Thoracic aorta (tissue), 2 donors: ENCODE results near the gene FAM186B. TPM values are rescaled to one million over a fixed set of nuclear protein-coding genes. Genes with fewer than 3 reads are reported as not detected.

Source experiments
- ATAC-seq: fragments of 150-250 bp; one replicate; pipeline ENCODE4 v1.8.0; 2017; ENCODE audit warnings: low read depth; ENCODE audit not compliant: insufficient number of reproducible peaks, low FRiP score
- DNase-seq: peaks from one replicate; pipeline ENCODE4 v3.0.0-alpha.2; 2020; ENCODE audit warnings: low spot score
- H3K27ac ChIP-seq, 2 donors: fragments of 200-600 bp; sonication (generic); 1 replicate in 1 of 2; 2 replicates in 1 of 2; pipeline ENCODE4 v1.5.1; 2016; ENCODE audit warnings: mild to moderate bottlenecking in 2 of 2, moderate library complexity in 2 of 2
- H3K27me3 ChIP-seq: fragments of 200-600 bp; sonication (generic); replicated peaks from 2 replicates; pipeline ENCODE4 v1.6.0; 2016; ENCODE audit warnings: mild to moderate bottlenecking; ENCODE audit not compliant: insufficient read depth
- H3K36me3 ChIP-seq: fragments of 200-600 bp; sonication (generic); one replicate; pipeline ENCODE4 v1.5.1; 2016
- H3K4me1 ChIP-seq, 2 donors: fragments of 200-600 bp; sonication (generic); 1 replicate in 1 of 2; 2 replicates in 1 of 2; pipeline versions ENCODE4 v1.5.1 to v1.6.0; 2016; ENCODE audit warnings: low read depth in 2 of 2, mild to moderate bottlenecking in 1 of 2; ENCODE audit not compliant: control insufficient read depth in 1 of 2
- H3K4me3 ChIP-seq: fragments of 200-600 bp; sonication (generic); 2 replicates; pipeline ENCODE4 v1.5.1; 2016; ENCODE audit warnings: mild to moderate bottlenecking
- H3K9me3 ChIP-seq: fragments of 200-600 bp; sonication (generic); 2 replicates; pipeline ENCODE4 v1.5.1; 2016
- total RNA-seq, 2 donors: library from RNA; depleted of rRNA; stranded (reverse); fragments of >200 nt; gene quantifications; one replicate each; pipeline versions ENCODE4 v1.1.0 to v1.2.3, GENCODE V29; 2016
- TF ChIP-seq, protein P1 (sequence below): fragments of 200-600 bp; sonication (generic); IDR thresholded peaks from one replicate; pipeline ENCODE4 v1.5.1; 2019; ENCODE audit warnings: antibody characterized with exemption

The FAM186B gene
- total RNA-seq, 2 donors from 2014 or later: 0.42 to 0.54 TPM

DNA sequence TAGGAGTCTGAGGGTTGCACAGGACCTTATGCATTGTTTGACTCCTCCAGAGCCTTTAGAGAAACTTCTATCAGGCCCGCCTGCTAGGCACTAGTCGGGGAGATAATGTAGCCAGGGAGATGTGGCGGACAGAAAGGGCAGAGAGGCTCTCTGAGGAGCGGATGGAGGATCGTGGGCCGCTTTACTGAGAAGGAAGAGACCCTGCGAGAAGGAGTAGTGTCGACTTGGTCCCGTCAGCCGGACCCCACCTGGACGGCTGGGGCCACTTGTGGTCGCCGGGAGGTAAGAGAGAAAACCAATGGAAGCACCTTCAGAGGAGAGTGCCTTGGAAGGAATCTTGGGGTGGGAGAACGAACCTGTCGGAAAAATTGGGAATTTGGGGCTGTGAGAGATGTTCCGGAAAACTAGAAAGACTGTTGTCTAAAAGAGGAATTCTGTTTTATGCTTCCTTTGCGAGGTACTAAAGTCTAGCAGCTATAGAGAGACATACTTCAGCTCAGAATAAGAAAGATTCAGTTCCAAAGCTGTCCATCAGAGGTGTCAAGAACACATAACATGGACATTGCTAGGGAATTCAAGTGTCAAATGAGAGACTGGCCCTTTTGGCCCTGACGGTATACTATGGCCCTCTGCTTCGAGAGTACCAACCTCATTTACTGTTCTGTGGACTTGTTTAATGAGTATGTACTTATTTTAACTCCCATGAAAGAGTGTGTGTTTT lies 36.8 kb downstream of the FAM186B start:
- peaks cover 11% of the 10 kb centered on the region for H3K36me3 ChIP-seq
- H3K27ac ChIP-seq: peak overlapping the region; percentile 70 to 80
- ATAC-seq (no peak), DNase-seq (no peak)
- TF ChIP-seq, protein P1, sequence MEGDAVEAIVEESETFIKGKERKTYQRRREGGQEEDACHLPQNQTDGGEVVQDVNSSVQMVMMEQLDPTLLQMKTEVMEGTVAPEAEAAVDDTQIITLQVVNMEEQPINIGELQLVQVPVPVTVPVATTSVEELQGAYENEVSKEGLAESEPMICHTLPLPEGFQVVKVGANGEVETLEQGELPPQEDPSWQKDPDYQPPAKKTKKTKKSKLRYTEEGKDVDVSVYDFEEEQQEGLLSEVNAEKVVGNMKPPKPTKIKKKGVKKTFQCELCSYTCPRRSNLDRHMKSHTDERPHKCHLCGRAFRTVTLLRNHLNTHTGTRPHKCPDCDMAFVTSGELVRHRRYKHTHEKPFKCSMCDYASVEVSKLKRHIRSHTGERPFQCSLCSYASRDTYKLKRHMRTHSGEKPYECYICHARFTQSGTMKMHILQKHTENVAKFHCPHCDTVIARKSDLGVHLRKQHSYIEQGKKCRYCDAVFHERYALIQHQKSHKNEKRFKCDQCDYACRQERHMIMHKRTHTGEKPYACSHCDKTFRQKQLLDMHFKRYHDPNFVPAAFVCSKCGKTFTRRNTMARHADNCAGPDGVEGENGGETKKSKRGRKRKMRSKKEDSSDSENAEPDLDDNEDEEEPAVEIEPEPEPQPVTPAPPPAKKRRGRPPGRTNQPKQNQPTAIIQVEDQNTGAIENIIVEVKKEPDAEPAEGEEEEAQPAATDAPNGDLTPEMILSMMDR: no peak
- peak overlapping the region; percentile 95 for H3K4me3 ChIP-seq
- peaks cover 12 to 24% of the 10 kb centered on the region in 2 donors for H3K4me1 ChIP-seq
- no peaks in the 10 kb centered on the region for H3K27me3 ChIP-seq
- no peaks in the 10 kb centered on the region for H3K9me3 ChIP-seq

DNA sequence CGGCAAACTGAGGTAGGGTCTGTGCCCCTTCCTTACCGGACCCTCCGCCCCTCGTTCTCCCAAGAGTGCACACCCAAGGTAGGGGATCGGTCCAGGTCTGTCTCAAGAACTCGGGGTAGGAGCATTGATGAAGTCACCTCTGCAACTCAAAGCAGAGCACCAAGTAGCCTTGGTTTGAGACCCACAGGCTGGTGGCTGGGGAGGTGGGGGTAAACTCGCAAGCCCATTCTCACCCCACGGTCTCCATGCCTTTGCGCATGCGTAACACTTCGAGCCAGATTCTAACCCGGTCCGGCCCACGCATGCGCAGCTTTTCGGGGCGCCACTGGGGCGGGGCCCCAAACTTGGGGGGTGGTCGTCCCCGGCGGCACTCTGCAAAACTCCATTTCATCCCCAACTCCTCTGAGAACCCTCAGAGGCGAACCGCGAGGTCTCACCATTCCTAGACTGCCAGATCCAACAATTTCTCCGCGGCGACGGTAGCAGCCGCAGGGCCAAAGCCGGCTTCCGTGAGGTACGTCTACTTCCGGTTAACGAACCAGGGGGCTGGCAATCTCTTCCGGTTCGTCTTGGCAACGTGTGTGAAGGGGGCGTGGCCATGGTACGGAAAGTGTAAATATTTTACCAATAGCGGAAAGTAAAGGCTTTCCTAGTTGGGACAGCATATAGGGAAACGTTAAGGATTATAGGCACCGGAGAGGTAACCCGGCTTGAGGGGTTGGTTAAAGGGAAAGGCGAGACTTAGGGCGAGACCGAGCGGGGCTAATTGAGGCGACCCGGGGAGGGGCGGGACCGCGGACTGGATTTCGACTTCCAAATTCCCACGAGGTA lies 37.6 kb downstream of the FAM186B start, which contains the start of gene MCRS1:
Gene MCRS1 (minus strand): TSS at position 532 of the 831 bp plus-strand sequence. CDS start 1,411 bp downstream, outside the sequence.
- Histone ChIP-seq H3K36me3 (peaks cover 19% of the 10 kb centered on the region), H3K27me3 (no peaks in the 10 kb centered on the region), H3K9me3 (no peaks in the 10 kb centered on the region), H3K4me3 (peak within 1 kb of the TSS; percentile 95), H3K27ac (peak within 1 kb of the TSS; percentile 70 to 80), H3K4me1 (peaks cover 12 to 24% of the 10 kb centered on the region in 2 donors)
- TF ChIP-seq, protein P1: no peak
- ATAC-seq (peak; percentile 82), DNase-seq (peak; percentile 52)

DNA sequence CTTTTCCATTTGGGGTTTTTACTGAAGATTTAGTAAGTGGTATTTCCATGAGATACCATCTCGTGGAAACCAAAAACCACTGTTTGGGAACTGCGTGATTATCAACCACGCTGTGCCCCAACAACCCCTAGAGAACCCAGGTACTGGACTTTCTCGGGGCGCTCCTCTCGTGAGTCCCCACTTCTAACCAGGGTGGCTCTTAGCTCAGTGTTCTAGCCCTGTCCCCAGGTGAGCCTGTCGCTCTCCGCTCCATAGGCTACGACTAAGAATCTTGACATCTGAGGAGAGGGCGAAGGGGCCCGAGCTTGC lies 38.2 kb downstream of the FAM186B start:
- Histone ChIP-seq H3K27me3 (no peaks in the 10 kb centered on the region), H3K27ac (peak overlapping the region in 1 of 2 donors; percentile 80), H3K36me3 (peaks cover 24% of the 10 kb centered on the region), H3K4me3 (peak overlapping the region; percentile 95), H3K9me3 (no peaks in the 10 kb centered on the region), H3K4me1 (peaks cover 12 to 24% of the 10 kb centered on the region in 2 donors)
- TF ChIP-seq, protein P1: no peak
- no peak for DNase-seq
- no peak for ATAC-seq

DNA sequence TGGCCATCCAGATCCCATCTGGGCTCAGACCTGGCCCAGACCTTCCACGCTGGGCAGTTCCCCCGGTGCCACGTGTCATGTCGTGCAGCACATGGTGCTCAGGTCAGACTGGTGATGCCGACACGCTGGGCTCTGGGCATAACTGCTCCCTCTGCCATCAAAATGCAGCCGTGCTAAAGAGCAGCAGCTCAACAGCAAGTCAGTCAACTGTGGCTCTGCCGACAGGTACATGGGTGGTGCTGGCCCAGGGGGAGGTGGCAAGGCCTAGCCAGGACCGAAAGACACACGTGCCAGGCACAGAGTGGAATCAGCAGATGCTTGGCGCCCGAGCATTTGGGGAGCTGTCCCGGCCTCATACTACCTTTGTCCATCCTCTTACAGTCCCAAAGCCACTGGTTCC lies 39.1 kb downstream of the FAM186B start:
- Histone ChIP-seq H3K4me3 (no peak overlapping the region), H3K27ac (no peak overlapping the region), H3K4me1 (peaks cover 12 to 24% of the 10 kb centered on the region in 2 donors), H3K27me3 (no peaks in the 10 kb centered on the region), H3K9me3 (no peaks in the 10 kb centered on the region), H3K36me3 (peaks cover 33% of the 10 kb centered on the region)
- DNase-seq (no peak), ATAC-seq (no peak)
- TF ChIP-seq, protein P1: no peak
